Measurements from ENCODE around the gene ITPR3.

- TF ChIP-seq MAX (IDR thresholded peaks at IDR 0.05), result peak; percentile 52; the same call in 1 of the 2 replicates
- TF ChIP-seq RAD21 (IDR thresholded peaks at IDR 0.05; ENCODE audit: low read depth), result no peak
- TF ChIP-seq CTCF (IDR thresholded peaks at IDR 0.05 in 2 of 3, conservative IDR thresholded peaks at IDR 0.05 in 1 of 3; ENCODE audit: borderline replicate concordance in 1 of 3, insufficient read depth in 1 of 3, low read depth in 2 of 3, low read length in 2 of 3), result no peak
These were observed 89.4 kb downstream of the ITPR3 start for GRCh38 chr6:33710296-33711121.
